ENCODE measurements around the gene SDR39U1. TPM values are rescaled to one million over a fixed set of nuclear protein-coding genes. Genes with fewer than 3 reads are reported as not detected.

SDR39U1 gene
- total and polyA plus RNA-seq, 10 of the 15 experiments (the other 5 are each of a cell fraction or from before 2014, with no cell fraction given), result 14.0 to 89.3 (median 42.2) TPM

GRCh38 chr14:24430682-24431568 lies 11.7 kb downstream of the SDR39U1 start:
- peak overlapping the region; percentile 92 for H3K27ac ChIP-seq (ENCODE audit: control insufficient read depth, insufficient read depth)
- DNase-seq (ENCODE audit: low read depth, low spot score) (no peak), FAIRE-seq (peak; percentile 76), ATAC-seq (peak; percentile 78)
- intact Hi-C loops (cut with micrococcal nuclease; ENCODE audit: unreplicated experiment), result loop anchor here (1.0 to 2.0 kb wide), 4 partner anchors 66 to 188 kb away; partner anchors contain the start of gene TINF2
- no peaks in the 10 kb centered on the region for H4K20me1 ChIP-seq (ENCODE audit: control insufficient read depth, insufficient read depth)
- H3K36me3 ChIP-seq (ENCODE audit: control insufficient read depth in 2 of 2, insufficient read depth in 2 of 2, low read length in 1 of 2), result peaks cover 4 to 9% of the 10 kb centered on the region in 2 experiments
- H3K4me2 ChIP-seq (ENCODE audit: control insufficient read depth, insufficient read depth), result peak overlapping the region; percentile 91
- H3K79me2 ChIP-seq (ENCODE audit: control insufficient read depth, insufficient read depth, low read length), result peaks cover 25% of the 10 kb centered on the region
- BruUV-seq (replicated peaks), result TSS peak; percentile 86
- RAD21 ChIA-PET (ENCODE audit: unreplicated experiment), result interaction anchor here (0.6 to 4.3 kb wide), 41 partner anchors 8 to 799 kb away, joined by 3 to 141 read pairs (median 5); partner anchors contain the start of genes ADCY4, CIDEB, DCAF11 and IRF9
- peaks cover 8% of the 10 kb centered on the region for H3K4me1 ChIP-seq (ENCODE audit: control insufficient read depth, insufficient read depth, low read length)
- H3K9ac ChIP-seq (ENCODE audit: control insufficient read depth, insufficient read depth, low read length), result peak overlapping the region; percentile 80
- 2% methylated on average over 19 of the region's 19 CpGs for WGBS (ENCODE audit: insufficient coverage, insufficient replicate concordance, low lambda C conversion rate, missing lambda C conversion rate)
- H3K4me3 ChIP-seq, result peak overlapping the region; percentile 93
- no peaks in the 10 kb centered on the region for H3K9me3 ChIP-seq (replicated peaks; ENCODE audit: control insufficient read depth, insufficient read depth, low read length)
- in situ Hi-C loops (cut with MboI), result loop anchor here (5.0 to 10.0 kb wide), 3 partner anchors 64 to 1126 kb away; partner anchors contain the start of genes BCL2L2, NFATC4 and PPP1R3E
- no peak overlapping the region for H2AFZ ChIP-seq (ENCODE audit: control insufficient read depth, low read depth, low read length)
- no peaks in the 10 kb centered on the region for H3K27me3 ChIP-seq (replicated peaks in 1 of 2; ENCODE audit: control insufficient read depth in 2 of 2, insufficient read depth in 2 of 2, low read length in 1 of 2)
- POLR2A ChIA-PET, result interaction anchor here (0.7 to 3.4 kb wide), 21 partner anchors 10 to 316 kb away, joined by 3 to 61 read pairs (median 4); partner anchors contain the start of genes ADCY4, DCAF11, DHRS1 and IPO4
- CTCF ChIA-PET, result interaction anchor here (0.6 to 10.8 kb wide), 52 partner anchors 8 to 875 kb away, joined by 3 to 452 read pairs (median 5); partner anchors contain the start of genes ADCY4, CHMP4A, CIDEB and LTB4R
- SMC1A ChIA-PET (ENCODE audit: uncharacterized antibody, unreplicated experiment), result interaction anchor here (0.8 to 8.1 kb wide), 33 partner anchors 9 to 188 kb away, joined by 3 to 79 read pairs (median 6); partner anchors contain the start of genes ADCY4, CIDEB, LTB4R and NFATC4
- TF ChIP-seq EZH2 (IDR thresholded peaks at IDR 0.05; ENCODE audit: borderline replicate concordance, control insufficient read depth, low read depth, low read length), result no peak
- peak; percentile 58; the same call in 1 of the 2 replicates for TF ChIP-seq NBN (IDR thresholded peaks at IDR 0.05)
- TF ChIP-seq ELK1 (IDR thresholded peaks at IDR 0.05; ENCODE audit: low read depth, low read length), result no peak
- peak; percentile 76 for TF ChIP-seq POLR2AphosphoS5 (IDR thresholded peaks at IDR 0.05; ENCODE audit: low read length)
- TF ChIP-seq IKZF2 (IDR thresholded peaks at IDR 0.05), result peak in 1 of 2 experiments; percentile 34; a peak in 1 of 4 replicates
- 0 out of 2 replicates have a peak, but pooled peaks have one; percentile 6 for TF ChIP-seq CREB1 (IDR thresholded peaks at IDR 0.05; ENCODE audit: low read depth)
- TF ChIP-seq RELA (IDR thresholded peaks at IDR 0.05; ENCODE audit: borderline replicate concordance, partially characterized antibody), result peak; percentile 17
- 0 out of 2 replicates have a peak, but pooled peaks have one; percentile 4 for TF ChIP-seq TCF12 (IDR thresholded peaks at IDR 0.05; ENCODE audit: low read depth, low read length)
- TF ChIP-seq HDGF (IDR thresholded peaks at IDR 0.05), result 0 out of 2 replicates have a peak, but pooled peaks have one; percentile 62
- no peak for TF ChIP-seq BCL3 (IDR thresholded peaks at IDR 0.05; ENCODE audit: borderline replicate concordance, insufficient read depth, low read depth, low read length, poor library complexity, severe bottlenecking)
- peak; percentile 69; the same call in 1 of the 2 replicates for TF ChIP-seq MLLT1 (IDR thresholded peaks at IDR 0.05)
- no peak for TF ChIP-seq SREBF2 (IDR thresholded peaks at IDR 0.05; ENCODE audit: low read length)
- peak; percentile 20; the same call in 1 of the 2 replicates for TF ChIP-seq MXI1 (IDR thresholded peaks at IDR 0.05; ENCODE audit: low read depth, low read length)
- 0 out of 2 replicates have a peak, but pooled peaks have one; percentile 11 for TF ChIP-seq POLR2A (IDR thresholded peaks at IDR 0.05; ENCODE audit: low read depth, low read length)
- TF ChIP-seq ZNF207 (IDR thresholded peaks at IDR 0.05; ENCODE audit: borderline replicate concordance), result no peak
- no peak for TF ChIP-seq ZNF274 (IDR thresholded peaks at IDR 0.05; ENCODE audit: insufficient read depth, insufficient read length)
- TF ChIP-seq ATF2 (IDR thresholded peaks at IDR 0.05; ENCODE audit: low read length), result no peak
